Right lobe of liver (tissue), 6 donors: ENCODE results near the gene MCEE. TPM values are rescaled to one million over a fixed set of nuclear protein-coding genes. Genes with fewer than 3 reads are reported as not detected.

Source experiments
- ATAC-seq, 4 donors: fragments of 200-7000 bp; cut with Tn5 transposase; one replicate each; pipeline ENCODE4 v1.9.1; 2020; ENCODE audit warnings: mild to moderate bottlenecking in 4 of 4, moderate library complexity in 4 of 4
- DNase-seq, 3 donors: peaks; one replicate each; pipeline ENCODE4 v3.0.0-alpha.2; 2020
- H3K27ac ChIP-seq, 3 donors: fragments of 200-600 bp; one replicate each; pipeline ENCODE4 v1.8.0; 2022
- H3K27me3 ChIP-seq, 2 donors: fragments of 200-600 bp; one replicate each; pipeline ENCODE4 v1.8.0; 2022
- H3K36me3 ChIP-seq, 4 donors: fragments of 200-600 bp; sonication (generic) in 1 of 4; one replicate each; pipeline versions ENCODE4 v1.5.1 to v1.8.0; 2017 to 2022; ENCODE audit warnings: control low read depth in 1 of 4
- H3K4me1 ChIP-seq, 4 donors: fragments of 200-600 bp; sonication (generic) in 1 of 4; one replicate each; pipeline versions ENCODE4 v1.5.1 to v1.8.0; 2017 to 2022; ENCODE audit warnings: control low read depth in 1 of 4
- H3K4me3 ChIP-seq, 3 donors: fragments of 200-600 bp; one replicate each; pipeline ENCODE4 v1.8.0; 2022
- H3K9me3 ChIP-seq, 4 donors: fragments of 200-600 bp; sonication (generic) in 1 of 4; one replicate each; pipeline versions ENCODE4 v1.5.1 to v1.8.0; 2017 to 2022; ENCODE audit warnings: control low read depth in 1 of 4
- CTCF ChIP-seq, 4 donors: fragments of 200-600 bp in 3 of 4; fragments of 450-650 bp in 1 of 4; IDR thresholded peaks; one replicate each; pipeline versions ENCODE4 v1.5.1 to v1.8.0; 2016 to 2022; ENCODE audit warnings: antibody characterized with exemption in 4 of 4, mild to moderate bottlenecking in 2 of 4
- POLR2A ChIP-seq: fragments of 450-650 bp; IDR thresholded peaks from one replicate; pipeline ENCODE4 v1.6.1; 2017; ENCODE audit warnings: antibody characterized with exemption, mild to moderate bottlenecking
- WGBS: methylation state at CpG from one replicate; pipeline ENCODE4 v1.1.6; 2018; ENCODE audit warnings: low coverage, low lambda C conversion rate; ENCODE audit not compliant: insufficient coverage; ENCODE audit errors: missing lambda C conversion rate; 5-methylcytosine and 5-hydroxymethylcytosine counted together
- intact Hi-C, 2 donors: fragments of 100-400 bp; cut with DNase I; formaldehyde crosslinking; loops; one replicate each; pipeline versions ENCODE4 v1.11.2 to v1.14.1; 2022
- total RNA-seq, 6 experiments: library from RNA; depleted of rRNA in 2 of 6; stranded (reverse); fragments of >200 nt in 2 of 6; fragmentation: NEBNext Ultra II Directional in 3 of 6; extraction: Animal tissue kit (Norgen Biotek cat#: 25700) in 3 of 6; gene quantifications; one replicate each; pipeline versions ENCODE4 v1.1.0 to v1.2.4, GENCODE V29; 2016 to 2023
- donor health status: DM: no; HTN: yes; CAD: no.
- donor health status: DM: no; HTN: no; CAD: no.
- donor health status: DM: no; HTN: no; CAD: no.
- donor health status: DM: no; HTN: yes; CAD: no.
- donor health status: DM: no; HTN: yes; CAD: no.

MCEE gene
- total RNA-seq, 6 experiments from 2014 or later = 15.5 to 37.8 (median 23.1) TPM

GRCh38 chr2:71069376-71069775 is 60.7 kb downstream of the MCEE start:
- H3K27me3 ChIP-seq = no peaks in the 10 kb centered on the region
- intact Hi-C loops = no loop called here
- ATAC-seq (no peak), DNase-seq (no peak)
- H3K27ac ChIP-seq = peak overlapping the region in 2 of 3 donors; percentile 83 to 92
- TF ChIP-seq POLR2A = no peak
- TF ChIP-seq CTCF (IDR thresholded peaks at IDR 0.05) = no peak
- peaks cover 0 to 18% (median 0%) of the 10 kb centered on the region in 4 donors for H3K36me3 ChIP-seq
- WGBS = 39% methylated on average over 5 of the region's 5 CpGs
- H3K9me3 ChIP-seq = no peaks in the 10 kb centered on the region
- peaks cover 0 to 14% (median 0%) of the 10 kb centered on the region in 4 donors for H3K4me1 ChIP-seq
- peak overlapping the region; percentile 61 to 92 (median 73) for H3K4me3 ChIP-seq

DNA sequence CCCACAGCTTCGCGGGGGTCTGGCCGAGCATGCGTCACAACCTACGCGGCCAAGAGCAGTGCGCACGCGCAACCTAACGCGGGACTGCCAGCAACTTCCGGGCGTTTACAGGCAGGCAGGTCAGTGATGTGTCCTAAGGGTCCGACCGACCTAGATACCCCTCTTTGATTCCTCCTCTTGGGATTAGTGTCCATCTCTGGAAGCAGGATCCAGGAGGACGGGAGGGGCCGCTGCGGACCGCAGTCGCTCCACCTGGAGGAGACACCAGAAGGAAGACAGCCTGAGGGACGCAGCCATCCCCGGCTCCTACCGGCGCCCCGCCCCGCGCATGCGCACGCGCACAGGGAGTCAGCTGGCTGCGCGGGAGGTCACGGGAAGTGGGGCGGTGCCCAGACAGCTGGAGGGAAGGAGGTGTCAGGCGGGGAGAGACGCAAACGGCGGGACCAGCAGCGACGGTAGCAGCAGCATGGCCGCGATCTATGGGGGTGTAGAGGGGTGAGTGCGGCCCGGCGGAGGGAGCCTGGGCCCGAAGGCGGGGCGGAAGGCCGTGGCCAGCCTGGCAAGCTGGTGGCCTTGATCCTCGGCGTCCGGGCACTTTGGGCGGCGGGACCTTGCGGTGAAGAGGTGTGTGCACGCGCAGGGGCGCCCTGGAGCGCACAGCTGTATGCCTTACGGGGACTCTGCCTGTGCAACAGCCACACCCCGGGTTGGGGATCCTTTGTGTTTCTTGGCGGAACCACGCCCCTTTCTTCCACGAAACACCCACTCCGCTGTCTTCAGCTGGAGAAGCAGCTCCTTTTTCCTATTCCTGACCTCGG is 61.6 kb downstream of the MCEE start, which contains the start of gene NAGK:
TSS of gene NAGK (plus strand) at position 431 of the 818 bp plus-strand sequence. CDS start at position 467, 36 bp downstream.
- H3K9me3 ChIP-seq = no peaks in the 10 kb centered on the region
- peak; percentile 96 to 98 (median 97) for DNase-seq
- WGBS = 0% methylated on average over 30 of the region's 66 CpGs
- ATAC-seq = peak; percentile 89 to 94 (median 91)
- no peaks in the 10 kb centered on the region for H3K27me3 ChIP-seq
- peaks cover 0 to 14% (median 0%) of the 10 kb centered on the region in 4 donors for H3K4me1 ChIP-seq
- intact Hi-C loops = no loop called here
- peaks cover 0 to 10% (median 0%) of the 10 kb centered on the region in 4 donors for H3K36me3 ChIP-seq
- TF ChIP-seq POLR2A (peak; percentile 100), CTCF (IDR thresholded peaks at IDR 0.05) (no peak)
- peak within 1 kb of the TSS; percentile 83 to 92 (median 85) for H3K27ac ChIP-seq
- peak within 1 kb of the TSS; percentile 61 to 92 (median 73) for H3K4me3 ChIP-seq

DNA sequence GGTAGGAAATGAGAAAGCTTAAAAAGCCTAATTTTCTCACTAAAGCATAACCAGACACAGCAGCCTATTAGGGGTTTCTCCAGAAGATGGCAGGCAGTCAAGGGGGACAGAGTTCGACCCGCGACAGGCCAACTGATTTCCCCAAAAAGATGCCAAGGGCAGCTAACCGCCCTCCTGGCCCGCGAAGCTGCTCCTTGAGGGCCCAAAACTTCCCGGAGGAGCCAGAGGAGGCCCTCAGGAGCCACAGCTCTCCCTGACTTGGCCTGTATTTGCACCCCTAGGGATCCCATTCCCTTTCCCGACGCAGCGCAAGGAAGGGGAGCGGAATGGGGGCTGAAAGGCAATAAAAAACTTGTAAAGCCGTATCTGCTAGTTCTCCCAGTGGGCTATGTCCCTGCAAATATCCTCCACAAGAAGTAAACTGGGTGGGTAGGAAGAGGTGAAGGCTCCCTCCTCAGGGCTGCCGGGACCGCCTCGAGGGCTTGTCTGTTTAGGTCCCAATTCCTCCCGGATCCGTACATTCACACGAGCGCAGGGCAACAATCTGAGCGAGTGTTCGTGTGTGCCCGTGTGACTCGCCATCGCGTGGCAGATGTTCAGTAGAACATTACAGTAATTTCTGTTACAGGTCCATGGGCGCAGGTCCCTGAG is 62.3 kb downstream of the MCEE start:
- peak in 3 of 4 donors; percentile 32 to 43 (median 41) for ATAC-seq
- DNase-seq = no peak
- intact Hi-C loops = no loop called here

GRCh38 chr2:71066856-71067255 is 63.2 kb downstream of the MCEE start:
- Histone ChIP-seq H3K27me3 (no peaks in the 10 kb centered on the region), H3K4me1 (peaks cover 0 to 14% (median 0%) of the 10 kb centered on the region in 4 donors), H3K36me3 (no peaks in the 10 kb centered on the region), H3K9me3 (no peaks in the 10 kb centered on the region), H3K4me3 (peak overlapping the region in 1 of 3 donors; percentile 73), H3K27ac (no peak overlapping the region)
- no peak for TF ChIP-seq POLR2A
- TF ChIP-seq CTCF (IDR thresholded peaks at IDR 0.05) = no peak
- ATAC-seq (no peak), DNase-seq (no peak)
- intact Hi-C loops = no loop called here
- WGBS = 67% methylated on average over 3 of the region's 3 CpGs

More for the DNA sequence above, 62.3 kb downstream of the MCEE start:
- TF ChIP-seq POLR2A (no peak), CTCF (IDR thresholded peaks at IDR 0.05) (no peak)
- H3K4me3 ChIP-seq = peak overlapping the region; percentile 61 to 92 (median 73)
- no peaks in the 10 kb centered on the region for H3K27me3 ChIP-seq
- H3K9me3 ChIP-seq = no peaks in the 10 kb centered on the region
- peaks cover 0 to 14% (median 0%) of the 10 kb centered on the region in 4 donors for H3K4me1 ChIP-seq
- H3K27ac ChIP-seq = peak overlapping the region; percentile 83 to 92 (median 85)
- 6% methylated on average over 16 of the region's 26 CpGs for WGBS
- peaks cover 0 to 4% (median 0%) of the 10 kb centered on the region in 4 donors for H3K36me3 ChIP-seq
